Esophagus muscularis mucosa (tissue), 4 donors: Measurements from ENCODE around the gene DNAH11.

Source experiments
- EP300 ChIP-seq: sonication (generic); formaldehyde crosslinking; IDR thresholded peaks from one replicate; pipeline ENCODE4 v1.6.1; 2017; ENCODE audit warnings: antibody characterized with exemption
- POLR2A ChIP-seq: fragments of 450-650 bp; IDR thresholded peaks from one replicate; pipeline ENCODE4 v1.6.1; 2017; ENCODE audit warnings: antibody characterized with exemption, moderate library complexity, mild to moderate bottlenecking, low read depth
- TF ChIP-seq, protein P1 (sequence below), 3 experiments: fragments of 200-600 bp in 2 of 3; fragments of 450-650 bp in 1 of 3; sonication (generic) in 2 of 3; IDR thresholded peaks; one replicate each; pipeline ENCODE4 v1.5.1; 2017 to 2019; ENCODE audit warnings: antibody characterized with exemption in 3 of 3, mild to moderate bottlenecking in 2 of 3, moderate library complexity in 1 of 3

DNA sequence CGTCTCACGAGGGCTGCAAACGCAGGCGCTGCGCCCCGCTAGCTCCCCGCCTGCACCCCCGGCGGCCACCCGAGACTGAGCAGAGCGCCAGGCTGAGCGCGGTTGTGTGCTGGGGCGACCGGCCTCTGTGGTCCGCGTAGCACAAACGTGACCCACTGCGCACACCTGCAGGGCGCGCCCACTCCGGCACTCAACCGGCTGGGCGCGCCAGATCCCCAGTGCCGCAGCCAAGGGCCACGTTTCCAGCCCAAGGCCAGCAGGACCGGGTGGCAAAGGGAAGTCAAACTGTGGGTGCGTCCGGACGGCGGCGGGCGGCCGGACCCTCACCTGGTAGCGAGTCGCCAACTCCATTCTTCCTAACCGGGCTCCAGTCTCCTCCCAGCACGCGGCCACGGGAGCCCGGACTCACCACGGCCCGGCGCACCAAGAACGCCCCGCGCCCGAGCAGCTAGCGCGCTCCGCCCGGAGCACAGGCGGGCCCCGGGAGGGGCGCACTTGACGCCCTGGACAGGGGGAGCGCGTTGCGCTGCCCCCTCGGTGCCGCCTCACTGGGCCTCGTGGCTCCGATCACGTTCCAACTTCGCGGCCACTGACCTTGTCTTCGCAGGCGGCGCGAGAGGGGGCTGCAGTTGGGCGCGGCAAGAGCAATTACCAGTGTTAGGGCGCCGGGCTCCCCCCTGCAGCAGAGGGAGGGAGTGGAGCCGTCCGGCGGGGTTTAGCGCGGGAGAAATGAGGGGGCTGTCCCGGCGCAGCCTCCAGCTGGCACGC, 402.8 kb downstream of the DNAH11 start, which contains the start of gene CDCA7L:
- TF ChIP-seq, protein P1, sequence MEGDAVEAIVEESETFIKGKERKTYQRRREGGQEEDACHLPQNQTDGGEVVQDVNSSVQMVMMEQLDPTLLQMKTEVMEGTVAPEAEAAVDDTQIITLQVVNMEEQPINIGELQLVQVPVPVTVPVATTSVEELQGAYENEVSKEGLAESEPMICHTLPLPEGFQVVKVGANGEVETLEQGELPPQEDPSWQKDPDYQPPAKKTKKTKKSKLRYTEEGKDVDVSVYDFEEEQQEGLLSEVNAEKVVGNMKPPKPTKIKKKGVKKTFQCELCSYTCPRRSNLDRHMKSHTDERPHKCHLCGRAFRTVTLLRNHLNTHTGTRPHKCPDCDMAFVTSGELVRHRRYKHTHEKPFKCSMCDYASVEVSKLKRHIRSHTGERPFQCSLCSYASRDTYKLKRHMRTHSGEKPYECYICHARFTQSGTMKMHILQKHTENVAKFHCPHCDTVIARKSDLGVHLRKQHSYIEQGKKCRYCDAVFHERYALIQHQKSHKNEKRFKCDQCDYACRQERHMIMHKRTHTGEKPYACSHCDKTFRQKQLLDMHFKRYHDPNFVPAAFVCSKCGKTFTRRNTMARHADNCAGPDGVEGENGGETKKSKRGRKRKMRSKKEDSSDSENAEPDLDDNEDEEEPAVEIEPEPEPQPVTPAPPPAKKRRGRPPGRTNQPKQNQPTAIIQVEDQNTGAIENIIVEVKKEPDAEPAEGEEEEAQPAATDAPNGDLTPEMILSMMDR (IDR thresholded peaks at IDR 0.05): no peak
- TF ChIP-seq EP300 (no peak), POLR2A (no peak)
